Body of pancreas (tissue), 4 donors: ENCODE data around the gene WFIKKN2. TPM values are rescaled to one million over a fixed set of nuclear protein-coding genes. Genes with fewer than 3 reads are reported as not detected.
A peak's percentile ranks its signal among the peaks of the same experiment; 100 is the strongest.

Experiments
- ATAC-seq: fragments of 150-250 bp; one replicate; pipeline ENCODE4 v1.9.1; 2016
- DNase-seq, 4 donors: peaks; one replicate each; pipeline ENCODE4 v3.0.0-alpha.2; 2019
- H3K27ac ChIP-seq, 4 donors: fragments of 200-600 bp; sonication (generic); 1 replicate in 3 of 4; 2 replicates in 1 of 4; pipeline versions ENCODE4 v1.5.1 to v1.6.1; 2016 to 2019; ENCODE audit warnings: mild to moderate bottlenecking in 1 of 4, mixed read lengths in 1 of 4, moderate library complexity in 1 of 4
- H3K27me3 ChIP-seq, 2 donors: fragments of 200-600 bp; sonication (generic); one replicate each; pipeline ENCODE4 v1.6.0; 2016; ENCODE audit warnings: mild to moderate bottlenecking in 1 of 2
- H3K36me3 ChIP-seq, 2 donors: fragments of 200-600 bp; sonication (generic); replicated peaks in 1 of 2; 2 replicates each; pipeline ENCODE4 v1.5.1; 2016; ENCODE audit warnings: low read depth in 2 of 2; ENCODE audit not compliant: insufficient read depth in 1 of 2
- H3K4me1 ChIP-seq: fragments of 200-600 bp; sonication (generic); one replicate; pipeline ENCODE4 v1.6.0; 2016
- H3K4me3 ChIP-seq, 2 donors: fragments of 200-600 bp; sonication (generic); 1 replicate in 1 of 2; 2 replicates in 1 of 2; pipeline ENCODE4 v1.5.1; 2016 to 2019
- H3K9me3 ChIP-seq, 3 donors: fragments of 200-600 bp; sonication (generic); 1 replicate in 2 of 3; 2 replicates in 1 of 3; pipeline ENCODE4 v1.5.1; 2016
- POLR2A ChIP-seq, 3 donors: fragments of 450-650 bp; IDR thresholded peaks; one replicate each; pipeline ENCODE4 v1.6.1; 2016; ENCODE audit warnings: antibody characterized with exemption in 3 of 3, mild to moderate bottlenecking in 2 of 3
- WGBS, 2 donors: methylation state at CpG; one replicate each; pipeline ENCODE4 v1.1.5; 2017; 5-methylcytosine and 5-hydroxymethylcytosine counted together
- intact Hi-C: fragments of 100-400 bp; cut with DNase I; formaldehyde crosslinking; loops from one replicate; pipeline ENCODE4 v1.15.1; 2023
- total RNA-seq, 2 donors: library from RNA; depleted of rRNA; stranded (reverse); fragments of >200 nt; gene quantifications; one replicate each; pipeline ENCODE4 v1.1.0, GENCODE V29; 2016
- TF ChIP-seq, protein P1 (sequence below), 7 experiments: fragments of 450-650 bp in 4 of 7; fragments of 200-600 bp in 3 of 7; sonication (generic) in 3 of 7; IDR thresholded peaks; one replicate each; pipeline ENCODE4 v1.5.1; 2016 to 2019; ENCODE audit warnings: antibody characterized with exemption in 7 of 7

WFIKKN2 gene
- total RNA-seq, 2 donors from 2014 or later: 0.26 to 0.66 TPM

DNA sequence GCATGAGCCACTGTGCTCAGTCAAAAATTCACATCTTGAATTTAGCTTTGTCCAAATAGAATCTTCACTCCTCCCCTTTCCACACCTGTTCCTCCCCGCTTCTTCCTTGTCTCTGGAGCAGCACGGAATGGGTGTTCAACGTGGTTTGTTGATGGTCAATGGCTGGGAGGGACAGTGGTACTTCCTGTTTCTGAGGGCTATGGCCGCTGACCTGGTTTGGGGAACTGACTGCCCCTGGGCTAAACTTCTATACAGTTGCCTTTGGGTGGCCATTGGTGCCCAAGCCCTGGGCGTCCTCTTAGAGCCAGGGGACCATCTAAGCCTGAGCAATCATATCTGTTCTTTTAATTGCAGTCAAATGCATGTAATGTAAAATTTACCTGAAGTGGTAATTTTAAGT is 19.1 kb upstream of the WFIKKN2 start:
- WGBS, 2 donors: 86 to 92% methylated on average over 5 of the region's 5 CpGs
- no peak for ATAC-seq

DNA sequence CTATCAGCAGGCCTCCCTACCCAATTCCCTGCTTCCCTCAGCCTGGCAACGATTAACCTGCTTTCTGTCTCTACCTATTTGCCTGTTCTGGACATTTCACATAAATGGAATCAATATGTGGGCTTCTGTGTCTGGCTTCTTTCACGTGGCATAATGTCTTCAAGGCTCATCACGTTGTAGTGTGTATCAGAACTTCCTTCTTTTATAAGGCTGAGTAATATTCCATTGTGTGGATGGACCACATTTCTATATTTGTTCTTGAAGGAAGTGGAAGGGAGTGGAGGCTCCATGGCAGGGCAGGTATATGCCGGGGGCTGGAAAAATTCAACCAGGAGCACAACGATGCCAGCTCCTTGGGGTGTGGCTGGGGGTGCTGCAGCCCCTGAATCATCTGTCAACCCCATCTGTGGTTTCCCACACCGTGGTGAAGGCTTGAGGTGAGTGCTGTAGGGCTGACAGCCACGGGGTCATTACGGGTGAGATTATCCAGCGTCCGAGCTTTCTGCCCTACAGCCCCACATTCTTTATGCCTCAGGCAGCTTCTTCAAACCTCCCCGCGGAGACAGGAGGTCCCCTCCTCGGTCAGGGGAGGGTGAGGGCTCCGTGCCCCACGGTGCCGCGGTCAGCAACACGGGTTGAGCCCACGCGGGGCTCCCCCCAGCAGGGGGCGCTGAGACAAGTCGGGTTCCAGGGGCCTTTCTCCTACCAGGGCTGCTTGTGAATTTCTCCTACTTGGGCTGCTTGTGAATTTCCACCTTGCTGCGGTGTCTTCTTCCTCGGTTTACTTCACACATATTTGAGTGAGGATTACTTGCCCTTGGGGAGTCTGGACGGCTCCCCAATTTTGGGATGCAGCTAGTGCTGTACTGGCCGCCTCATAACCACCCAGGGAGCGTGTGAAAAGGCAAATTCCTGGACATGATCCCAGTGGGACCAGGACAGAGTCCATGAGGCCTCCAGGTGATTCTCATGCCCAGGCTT is 18.3 kb upstream of the WFIKKN2 start:
- peak; percentile 33 to 64 (median 56) for DNase-seq
- intact Hi-C loops: no loop called here
- H3K4me3 ChIP-seq: no peak overlapping the region
- WGBS, 2 donors: 10 to 12% methylated on average over 12 to 27 of the region's 27 CpGs
- ATAC-seq: peak; percentile 78
- H3K36me3 ChIP-seq: no peaks in the 10 kb centered on the region
- H3K9me3 ChIP-seq: no peaks in the 10 kb centered on the region
- no peaks in the 10 kb centered on the region for H3K27me3 ChIP-seq
- TF ChIP-seq POLR2A (IDR thresholded peaks at IDR 0.05): no peak
- TF ChIP-seq, protein P1, sequence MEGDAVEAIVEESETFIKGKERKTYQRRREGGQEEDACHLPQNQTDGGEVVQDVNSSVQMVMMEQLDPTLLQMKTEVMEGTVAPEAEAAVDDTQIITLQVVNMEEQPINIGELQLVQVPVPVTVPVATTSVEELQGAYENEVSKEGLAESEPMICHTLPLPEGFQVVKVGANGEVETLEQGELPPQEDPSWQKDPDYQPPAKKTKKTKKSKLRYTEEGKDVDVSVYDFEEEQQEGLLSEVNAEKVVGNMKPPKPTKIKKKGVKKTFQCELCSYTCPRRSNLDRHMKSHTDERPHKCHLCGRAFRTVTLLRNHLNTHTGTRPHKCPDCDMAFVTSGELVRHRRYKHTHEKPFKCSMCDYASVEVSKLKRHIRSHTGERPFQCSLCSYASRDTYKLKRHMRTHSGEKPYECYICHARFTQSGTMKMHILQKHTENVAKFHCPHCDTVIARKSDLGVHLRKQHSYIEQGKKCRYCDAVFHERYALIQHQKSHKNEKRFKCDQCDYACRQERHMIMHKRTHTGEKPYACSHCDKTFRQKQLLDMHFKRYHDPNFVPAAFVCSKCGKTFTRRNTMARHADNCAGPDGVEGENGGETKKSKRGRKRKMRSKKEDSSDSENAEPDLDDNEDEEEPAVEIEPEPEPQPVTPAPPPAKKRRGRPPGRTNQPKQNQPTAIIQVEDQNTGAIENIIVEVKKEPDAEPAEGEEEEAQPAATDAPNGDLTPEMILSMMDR (IDR thresholded peaks at IDR 0.05): peak; percentile 56 to 75 (median 65)
- H3K27ac ChIP-seq: no peak overlapping the region
- peaks cover 11% of the 10 kb centered on the region for H3K4me1 ChIP-seq

More for the DNA sequence above, 19.1 kb upstream of the WFIKKN2 start:
- H3K27ac ChIP-seq: no peak overlapping the region
- intact Hi-C loops: no loop called here
- no peaks in the 10 kb centered on the region for H3K36me3 ChIP-seq
- peaks cover 11% of the 10 kb centered on the region for H3K4me1 ChIP-seq
- TF ChIP-seq POLR2A (IDR thresholded peaks at IDR 0.05): no peak
- TF ChIP-seq, protein P1 (IDR thresholded peaks at IDR 0.05): no peak
- no peaks in the 10 kb centered on the region for H3K9me3 ChIP-seq
- H3K4me3 ChIP-seq: no peak overlapping the region
- no peak for DNase-seq
- no peaks in the 10 kb centered on the region for H3K27me3 ChIP-seq

DNA sequence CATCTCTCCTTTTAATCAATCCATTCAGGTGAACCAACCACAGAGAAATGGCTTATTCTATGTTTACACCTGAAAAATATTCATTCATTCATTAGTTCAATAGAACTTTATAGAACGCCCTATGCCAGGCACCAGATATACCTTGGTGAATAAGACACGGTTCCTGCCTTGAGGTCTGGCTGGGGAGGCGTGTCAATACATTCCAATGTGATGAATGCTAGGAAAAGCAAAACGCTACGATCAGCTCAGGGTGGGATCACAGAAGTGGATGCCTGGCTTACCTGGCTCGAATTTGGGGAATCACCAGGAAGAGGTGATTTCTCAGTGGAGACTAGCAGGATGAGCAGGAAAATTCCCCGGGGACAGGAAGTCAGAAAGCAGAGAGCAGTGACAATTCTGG is 17.5 kb upstream of the WFIKKN2 start:
- TF ChIP-seq, protein P1 (IDR thresholded peaks at IDR 0.05): no peak
- Histone ChIP-seq H3K36me3 (no peaks in the 10 kb centered on the region), H3K27ac (no peak overlapping the region), H3K9me3 (no peaks in the 10 kb centered on the region), H3K4me1 (peaks cover 11% of the 10 kb centered on the region), H3K4me3 (no peak overlapping the region), H3K27me3 (no peaks in the 10 kb centered on the region)
- intact Hi-C loops: no loop called here
- 64% methylated on average over 7 of the region's 7 CpGs for WGBS, 2 donors
- ATAC-seq: no peak
- no peak for DNase-seq

GRCh38 chr17:50818261-50818660 is 17.1 kb upstream of the WFIKKN2 start:
- 89 to 95% methylated on average over 4 of the region's 4 CpGs for WGBS, 2 donors
- Histone ChIP-seq H3K36me3 (no peaks in the 10 kb centered on the region), H3K27ac (no peak overlapping the region), H3K4me3 (no peak overlapping the region), H3K4me1 (peaks cover 11% of the 10 kb centered on the region), H3K27me3 (no peaks in the 10 kb centered on the region), H3K9me3 (no peaks in the 10 kb centered on the region)
- ATAC-seq (no peak), DNase-seq (no peak)
- intact Hi-C loops: no loop called here
- TF ChIP-seq, protein P1 (IDR thresholded peaks at IDR 0.05): no peak
- TF ChIP-seq POLR2A (IDR thresholded peaks at IDR 0.05): no peak
